LNCaP clone FGC (cell line): ENCODE measurements around the gene THYN1.

ENCODE experiments used
- DNase-seq: peaks from one replicate; pipeline ENCODE4 v3.0.0-alpha.2; 2011; ENCODE audit warnings: low read depth
- H3K4me3 ChIP-seq: 2 replicates; pipeline ENCODE4 v1.5.1; 2011; ENCODE audit warnings: mild to moderate bottlenecking, low read depth, low read length, control low read depth
- TF ChIP-seq, protein P1 (sequence below): IDR thresholded peaks from 2 replicates; pipeline ENCODE4 v1.5.1; 2012; ENCODE audit warnings: mild to moderate bottlenecking; ENCODE audit not compliant: control insufficient read depth, insufficient read depth; ENCODE audit errors: extremely low read depth

Gene THYN1

DNA sequence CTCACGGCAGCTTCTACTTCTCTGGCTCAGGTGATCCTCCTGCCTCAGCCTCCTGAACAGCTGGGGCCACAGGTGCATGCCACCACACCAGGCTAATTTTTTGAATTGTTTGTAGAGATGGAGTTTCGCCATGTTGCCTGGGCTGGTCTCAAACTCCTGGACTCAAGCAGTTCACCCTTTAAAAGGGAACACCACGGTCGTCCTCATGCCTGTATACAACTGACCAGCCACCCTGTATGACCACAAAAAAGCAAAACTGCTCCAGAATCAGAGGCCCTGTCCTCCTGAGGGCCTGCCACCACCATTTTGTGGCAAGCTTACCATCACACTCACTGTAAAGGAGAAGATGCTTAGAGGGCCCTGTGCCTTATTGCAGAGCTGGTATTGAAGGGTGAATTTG lies 25.2 kb upstream of the THYN1 start:
- TF ChIP-seq, protein P1, sequence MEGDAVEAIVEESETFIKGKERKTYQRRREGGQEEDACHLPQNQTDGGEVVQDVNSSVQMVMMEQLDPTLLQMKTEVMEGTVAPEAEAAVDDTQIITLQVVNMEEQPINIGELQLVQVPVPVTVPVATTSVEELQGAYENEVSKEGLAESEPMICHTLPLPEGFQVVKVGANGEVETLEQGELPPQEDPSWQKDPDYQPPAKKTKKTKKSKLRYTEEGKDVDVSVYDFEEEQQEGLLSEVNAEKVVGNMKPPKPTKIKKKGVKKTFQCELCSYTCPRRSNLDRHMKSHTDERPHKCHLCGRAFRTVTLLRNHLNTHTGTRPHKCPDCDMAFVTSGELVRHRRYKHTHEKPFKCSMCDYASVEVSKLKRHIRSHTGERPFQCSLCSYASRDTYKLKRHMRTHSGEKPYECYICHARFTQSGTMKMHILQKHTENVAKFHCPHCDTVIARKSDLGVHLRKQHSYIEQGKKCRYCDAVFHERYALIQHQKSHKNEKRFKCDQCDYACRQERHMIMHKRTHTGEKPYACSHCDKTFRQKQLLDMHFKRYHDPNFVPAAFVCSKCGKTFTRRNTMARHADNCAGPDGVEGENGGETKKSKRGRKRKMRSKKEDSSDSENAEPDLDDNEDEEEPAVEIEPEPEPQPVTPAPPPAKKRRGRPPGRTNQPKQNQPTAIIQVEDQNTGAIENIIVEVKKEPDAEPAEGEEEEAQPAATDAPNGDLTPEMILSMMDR, result no peak

DNA sequence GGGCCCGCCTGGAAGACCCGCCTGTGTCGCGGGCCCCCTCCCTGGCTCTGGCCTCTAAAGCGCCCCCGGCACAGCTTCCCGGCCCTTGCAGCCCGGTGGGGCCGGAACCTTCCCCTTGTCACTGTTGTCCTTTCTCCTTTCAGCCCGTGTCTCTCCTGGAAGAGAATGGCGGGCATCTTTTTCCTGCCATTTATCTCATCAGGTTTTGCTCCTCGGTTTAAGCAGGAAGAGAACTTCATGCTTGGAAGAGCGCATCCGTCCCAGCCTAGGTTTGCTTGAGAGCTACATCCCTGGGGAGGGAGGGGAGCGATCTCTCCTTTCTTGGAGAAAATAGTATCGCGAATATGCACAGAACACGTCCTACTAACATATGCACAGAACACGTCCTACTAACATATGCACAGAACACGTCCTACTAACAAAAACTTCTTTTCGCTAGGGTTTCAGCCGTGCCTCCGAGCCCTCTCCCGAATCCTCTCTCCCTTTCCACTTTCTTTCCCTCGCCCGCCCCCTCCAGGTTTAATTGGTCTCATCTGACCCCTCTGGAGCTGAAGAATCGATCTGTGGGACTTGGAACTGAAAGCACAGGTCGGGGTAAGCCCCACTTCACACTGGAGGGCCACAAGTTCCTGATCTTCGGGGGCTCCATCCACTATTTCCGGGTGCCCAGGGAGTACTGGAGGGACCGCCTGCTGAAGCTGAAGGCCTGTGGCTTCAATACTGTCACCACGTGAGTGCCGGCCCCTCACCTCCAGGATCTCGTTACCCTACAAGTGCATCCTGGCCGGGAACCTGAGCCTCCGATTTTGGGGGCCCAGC lies 24.2 kb upstream of the THYN1 start:
- no peak for DNase-seq
- no peak overlapping the region for H3K4me3 ChIP-seq

More for the DNA sequence above, 25.2 kb upstream of the THYN1 start:
- no peak overlapping the region for H3K4me3 ChIP-seq
- no peak for DNase-seq

DNA sequence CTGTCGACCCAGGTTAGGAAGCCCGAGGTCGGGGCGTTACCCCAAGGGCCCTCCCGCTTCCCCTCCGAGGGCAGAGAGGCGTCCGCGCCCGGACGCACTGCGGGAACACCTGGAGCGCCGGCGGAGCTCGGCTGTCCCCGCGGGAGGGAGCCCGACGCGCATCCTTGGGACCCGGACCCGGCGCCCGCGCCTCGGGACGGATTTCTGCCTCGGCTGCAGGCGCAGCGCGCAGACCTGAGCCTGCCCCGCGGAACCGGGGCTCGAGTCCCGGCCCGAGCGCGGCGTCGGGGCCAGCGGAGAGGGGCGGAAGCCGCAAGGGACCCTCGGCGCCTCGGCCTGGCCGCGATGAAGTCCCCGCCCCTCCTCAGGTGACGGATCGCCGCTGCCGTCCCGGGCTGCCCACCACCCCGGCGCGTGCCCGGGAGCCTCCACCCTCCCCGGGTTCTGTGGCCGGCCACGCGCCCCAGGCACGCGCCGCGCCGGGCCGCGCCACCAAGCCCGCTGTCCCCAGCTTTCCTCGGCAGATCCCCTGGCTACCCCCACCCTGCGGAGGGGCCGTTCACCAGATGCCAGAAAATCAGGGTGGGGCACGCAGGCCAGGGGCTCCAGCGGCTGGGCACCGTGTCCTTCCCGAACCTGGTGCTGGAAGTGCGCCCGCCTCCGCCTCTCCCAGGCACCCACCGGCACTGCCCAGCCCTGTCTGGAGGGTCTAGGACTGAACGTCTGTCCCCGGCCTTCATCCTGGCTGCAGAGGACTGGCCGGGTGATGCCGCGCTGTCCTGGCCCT lies 23.4 kb upstream of the THYN1 start:
- no peak for DNase-seq

More for the DNA sequence above, 24.2 kb upstream of the THYN1 start:
- TF ChIP-seq, protein P1, result no peak

DNA sequence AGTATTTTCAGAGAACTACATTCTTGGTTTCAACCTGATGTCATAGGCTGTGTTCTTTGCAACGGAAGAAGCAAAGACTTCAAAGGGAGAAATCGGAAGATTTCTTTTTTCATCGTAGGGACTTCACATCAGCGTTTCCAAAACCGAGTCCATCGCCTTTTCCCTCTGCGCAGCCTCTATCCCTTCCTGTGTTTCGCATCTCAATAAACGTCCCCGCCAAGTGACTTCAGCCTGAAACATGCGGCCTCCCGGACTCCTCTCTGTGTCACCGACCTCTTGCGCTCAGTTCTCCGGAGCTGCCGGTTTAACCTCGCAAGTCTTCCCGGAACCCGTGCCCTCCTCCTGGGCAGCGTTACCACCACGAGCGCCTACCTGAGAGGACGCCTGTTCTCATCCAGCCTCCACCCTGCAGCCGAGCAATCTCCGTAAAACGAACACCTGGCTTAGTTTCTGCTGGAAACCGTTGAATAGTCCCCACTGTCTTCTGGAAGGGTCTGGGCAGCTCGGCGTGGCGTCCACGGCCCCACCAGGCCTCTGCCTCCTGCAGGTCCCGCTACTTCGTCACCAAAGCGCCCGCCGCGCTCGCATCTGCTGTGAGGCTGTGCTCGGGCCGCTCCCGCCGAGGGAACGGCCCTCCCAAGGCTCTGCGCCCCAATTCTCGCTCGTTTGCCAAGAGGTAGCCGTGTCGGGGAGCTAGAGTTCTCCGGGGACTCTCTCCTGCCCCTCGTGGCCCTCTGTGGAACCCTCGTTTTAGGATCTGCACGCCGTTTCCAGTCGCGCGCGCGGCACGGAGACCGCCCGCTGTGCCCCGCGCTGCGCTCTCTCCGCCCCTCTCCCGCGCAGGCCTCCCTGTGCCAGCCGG lies 22.6 kb upstream of the THYN1 start, which contains the start of gene GLB1L3:
GLB1L3 (plus strand) TSS at position 846 of the 862 bp plus-strand sequence. CDS start 362 bp downstream, outside the sequence.
- DNase-seq, result no peak
- H3K4me3 ChIP-seq, result peak within 1 kb of the TSS; percentile 22
- TF ChIP-seq, protein P1, result no peak

More for the DNA sequence above, 23.4 kb upstream of the THYN1 start:
- peak overlapping the region; percentile 22 for H3K4me3 ChIP-seq
- TF ChIP-seq, protein P1, result no peak

DNA sequence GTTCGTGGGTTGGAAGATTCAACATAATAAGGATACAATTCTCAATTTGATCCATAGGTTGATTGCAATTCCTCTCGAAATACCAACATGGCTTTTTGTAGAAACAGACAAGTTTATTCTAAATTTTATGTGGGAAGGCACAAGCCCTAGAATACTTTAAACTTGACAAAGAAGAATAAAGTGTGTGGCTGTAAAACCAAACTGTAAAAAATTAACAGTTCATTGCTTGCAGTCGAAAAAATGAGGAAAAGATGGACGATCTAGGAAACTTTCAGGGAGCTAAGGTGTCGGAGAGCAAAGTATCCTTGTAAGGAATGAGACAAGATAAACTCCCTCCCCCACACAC lies 22.0 kb upstream of the THYN1 start:
- H3K4me3 ChIP-seq, result no peak overlapping the region
- no peak for DNase-seq
- TF ChIP-seq, protein P1, result no peak

DNA sequence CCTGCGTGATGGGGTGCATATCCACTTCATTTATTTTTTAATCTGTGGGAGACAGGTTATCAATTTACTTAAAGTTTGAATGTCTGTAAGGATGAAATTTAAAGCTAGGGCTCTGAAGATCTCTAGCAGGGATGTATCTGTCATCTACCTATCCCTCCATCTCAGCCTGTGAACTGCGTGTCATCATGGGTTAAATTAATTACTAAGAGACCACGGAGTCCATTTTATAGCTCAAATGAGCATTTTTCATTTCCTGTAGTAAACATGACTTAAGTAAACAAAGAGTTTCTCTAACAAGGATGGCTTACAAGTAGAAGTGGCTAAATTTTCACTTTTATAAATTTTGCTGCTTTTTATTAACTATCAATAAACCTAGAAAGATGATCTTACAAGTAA lies 20.2 kb upstream of the THYN1 start:
- H3K4me3 ChIP-seq, result no peak overlapping the region
- no peak for DNase-seq
- TF ChIP-seq, protein P1, result no peak
